GM18507 (cell line): Measurements from ENCODE around the gene CHRNB1.
A peak's percentile ranks its signal among the peaks of the same experiment; 100 is the strongest.

ENCODE experiments used
- DNase-seq: peaks from one replicate; pipeline ENCODE4 v3.0.0; 2011; ENCODE audit warnings: low read depth; ENCODE audit not compliant: insufficient read length; ENCODE audit errors: extremely low spot score
- FAIRE-seq: peaks from 2 replicates; lab custom pipeline; 2011; peaks lifted over from hg19 to GRCh38; lab: Jason Lieb, UNC

The CHRNB1 gene

GRCh38 chr17:7435676-7436555 lies 8.9 kb upstream of the CHRNB1 start:
- DNase-seq (no peak), FAIRE-seq (no peak)

GRCh38 chr17:7436556-7437368 lies 8.1 kb upstream of the CHRNB1 start:
- DNase-seq: peak; percentile 44
- FAIRE-seq: peak; percentile 48

- no peak for DNase-seq
- no peak for FAIRE-seq
Observed at GRCh38 chr17:7437369-7437863, 7.4 kb upstream of the CHRNB1 start.

- no peak for FAIRE-seq
- DNase-seq: no peak
Observed at GRCh38 chr17:7437950-7438614, 6.8 kb upstream of the CHRNB1 start.

GRCh38 chr17:7438656-7439460 lies 6.0 kb upstream of the CHRNB1 start:
- DNase-seq: no peak
- FAIRE-seq: no peak

GRCh38 chr17:7439462-7440112 lies 5.3 kb upstream of the CHRNB1 start, which contains the start of gene FGF11:
Gene FGF11 (plus strand): TSS chr17:7439512. CDS start chr17:7439621, 109 bp downstream.
- FAIRE-seq: no peak
- DNase-seq: no peak

- no peak for DNase-seq
- FAIRE-seq: peak; percentile 60
Observed at GRCh38 chr17:7440113-7440833, 4.6 kb upstream of the CHRNB1 start.

- peak; percentile 38 for FAIRE-seq
- no peak for DNase-seq
Observed at GRCh38 chr17:7440834-7441195, 4.0 kb upstream of the CHRNB1 start.

GRCh38 chr17:7441266-7441665 lies 3.6 kb upstream of the CHRNB1 start:
- no peak for FAIRE-seq
- DNase-seq: no peak

GRCh38 chr17:7442142-7442541 lies 2.7 kb upstream of the CHRNB1 start:
- FAIRE-seq: no peak
- DNase-seq: no peak

- no peak for FAIRE-seq
- no peak for DNase-seq
Observed at GRCh38 chr17:7443499-7444485, 1.1 kb upstream of the CHRNB1 start.

- no peak for DNase-seq
- peak; percentile 42 for FAIRE-seq
Observed at GRCh38 chr17:7445619-7445968, 733 bp downstream of the CHRNB1 start.

GRCh38 chr17:7448461-7448860 lies 3.6 kb downstream of the CHRNB1 start:
- no peak for DNase-seq
- no peak for FAIRE-seq

- DNase-seq (no peak), FAIRE-seq (no peak)
Observed at GRCh38 chr17:7459961-7460545, 15.2 kb downstream of the CHRNB1 start.

- no peak for FAIRE-seq
- no peak for DNase-seq
Observed at GRCh38 chr17:7460850-7461660, 16.2 kb downstream of the CHRNB1 start.
